Neural cell (in vitro differentiated cells): ENCODE measurements around the gene SMPD2. TPM values are rescaled to one million over a fixed set of nuclear protein-coding genes. Genes with fewer than 3 reads are reported as not detected.

Experiments used
- H2AFZ ChIP-seq: fragments of 200-600, 300-800 bp; sonication (generic), shearing (Covaris generic); 2 replicates; pipeline ENCODE4 v1.6.0; 2014; ENCODE audit warnings: low read depth, mild to moderate bottlenecking, antibody characterized with exemption, low read length, moderate library complexity
- H3F3A ChIP-seq: fragments of 200-600 bp; shearing (Covaris generic); 2 replicates; pipeline ENCODE4 v1.6.1; 2016; ENCODE audit warnings: mild to moderate bottlenecking, moderate library complexity, mixed read lengths, antibody characterized with exemption, low read length; ENCODE audit not compliant: insufficient read depth, poor library complexity, severe bottlenecking
- H3K27ac ChIP-seq: fragments of 200-600, 300-800 bp; sonication (generic), shearing (Covaris generic); 2 replicates; pipeline ENCODE4 v1.5.1; 2014; ENCODE audit warnings: mild to moderate bottlenecking, low read length, moderate library complexity
- H3K27me3 ChIP-seq: fragments of 300-800, 200-600 bp; sonication (generic), shearing (Covaris generic); 2 replicates; pipeline ENCODE4 v1.6.0; 2014; ENCODE audit warnings: mild to moderate bottlenecking, low read depth, low read length, moderate library complexity; ENCODE audit not compliant: insufficient read depth
- H3K36me3 ChIP-seq: fragments of 300-800, 200-600 bp; sonication (generic), shearing (Covaris generic); 2 replicates; pipeline ENCODE4 v1.5.1; 2014; ENCODE audit warnings: mild to moderate bottlenecking, antibody characterized with exemption, low read length, moderate library complexity; ENCODE audit not compliant: insufficient read depth
- H3K4me2 ChIP-seq: fragments of 300-800, 200-600 bp; sonication (generic), shearing (Covaris generic); 2 replicates; pipeline ENCODE4 v1.6.0; 2014; ENCODE audit warnings: mild to moderate bottlenecking, low read length
- H3K4me3 ChIP-seq: fragments of 300-800, 200-600 bp; sonication (generic), shearing (Covaris generic); 2 replicates; pipeline ENCODE4 v1.5.1; 2014; ENCODE audit warnings: mild to moderate bottlenecking, low read length, moderate library complexity
- H3K79me2 ChIP-seq: fragments of 200-600 bp; shearing (Covaris generic); replicated peaks from 2 replicates; pipeline ENCODE4 v1.6.0; 2014; ENCODE audit warnings: mild to moderate bottlenecking, low read length, moderate library complexity; ENCODE audit not compliant: insufficient read depth
- H3K9ac ChIP-seq: fragments of 300-800, 200-600 bp; sonication (generic), shearing (Covaris generic); 2 replicates; pipeline ENCODE4 v1.6.1; 2016; ENCODE audit warnings: mild to moderate bottlenecking, low read length, mixed read lengths
- H3K9me2 ChIP-seq: fragments of 200-600 bp; shearing (Covaris generic); 2 replicates; pipeline ENCODE4 v1.6.1; 2016; ENCODE audit warnings: mild to moderate bottlenecking, low read length, mixed read lengths; ENCODE audit not compliant: insufficient read depth
- H3K9me3 ChIP-seq: fragments of 200-600, 300-800 bp; sonication (generic), shearing (Covaris generic); 2 replicates; pipeline ENCODE4 v1.6.1; 2016; ENCODE audit warnings: mild to moderate bottlenecking, mixed run types, low read length, moderate library complexity, mixed read lengths
- H4K20me1 ChIP-seq: fragments of 200-600 bp; shearing (Covaris generic); 2 replicates; pipeline ENCODE4 v1.6.1; 2016; ENCODE audit warnings: mild to moderate bottlenecking, mixed run types; ENCODE audit not compliant: insufficient read depth
- EP300 ChIP-seq: fragments of 450-650 bp; conservative IDR thresholded peaks from 2 replicates; pipeline ENCODE4 v1.6.1; 2014; ENCODE audit warnings: antibody characterized with exemption, mild to moderate bottlenecking, moderate library complexity; ENCODE audit not compliant: poor library complexity, severe bottlenecking
- EZH2 ChIP-seq: fragments of 200-600, 300-800 bp; shearing (Covaris generic), sonication (generic); IDR thresholded peaks from 2 replicates; pipeline ENCODE4 v1.6.1; 2014; ENCODE audit warnings: antibody characterized with exemption, low read length, borderline replicate concordance, mild to moderate bottlenecking; ENCODE audit not compliant: insufficient read depth, poor library complexity, severe bottlenecking
- MXI1 ChIP-seq: fragments of 450-650 bp; conservative IDR thresholded peaks from 2 replicates; pipeline ENCODE4 v1.6.1; 2014; ENCODE audit warnings: antibody characterized with exemption, mild to moderate bottlenecking; ENCODE audit not compliant: poor library complexity, severe bottlenecking
- POLR2AphosphoS5 ChIP-seq: IDR thresholded peaks from 2 replicates; pipeline ENCODE4 v1.6.1; 2012
- RAD21 ChIP-seq: fragments of 450-650 bp; conservative IDR thresholded peaks from 2 replicates; pipeline ENCODE4 v1.6.1; 2014; ENCODE audit warnings: antibody characterized with exemption, mild to moderate bottlenecking, moderate library complexity
- SMC3 ChIP-seq: fragments of 450-650 bp; conservative IDR thresholded peaks from 2 replicates; pipeline ENCODE4 v1.6.1; 2014; ENCODE audit warnings: antibody characterized with exemption, mild to moderate bottlenecking, moderate library complexity; ENCODE audit not compliant: poor library complexity
- TAF1 ChIP-seq: IDR thresholded peaks from 2 replicates; pipeline ENCODE4 v1.6.1; 2012; ENCODE audit warnings: low read depth
- polyA plus RNA-seq: library from polyadenylated mRNA; depleted of rRNA; stranded (reverse); fragments of >200 nt; gene quantifications from 2 replicates; pipeline ENCODE4 v1.2.3, GENCODE V29; 2014
- TF ChIP-seq, protein P1 (sequence below): fragments of 450-650 bp; IDR thresholded peaks from 2 replicates; pipeline ENCODE4 v1.5.1; 2014; ENCODE audit warnings: antibody characterized with exemption, mild to moderate bottlenecking, moderate library complexity; ENCODE audit not compliant: poor library complexity, severe bottlenecking
- TF ChIP-seq, protein P2 (sequence below): IDR thresholded peaks from 2 replicates; pipeline ENCODE4 v1.6.1; 2012; ENCODE audit warnings: borderline replicate concordance

Gene SMPD2
- polyA plus RNA-seq, 1 donor from 2014 or later, result 8.0 TPM

DNA sequence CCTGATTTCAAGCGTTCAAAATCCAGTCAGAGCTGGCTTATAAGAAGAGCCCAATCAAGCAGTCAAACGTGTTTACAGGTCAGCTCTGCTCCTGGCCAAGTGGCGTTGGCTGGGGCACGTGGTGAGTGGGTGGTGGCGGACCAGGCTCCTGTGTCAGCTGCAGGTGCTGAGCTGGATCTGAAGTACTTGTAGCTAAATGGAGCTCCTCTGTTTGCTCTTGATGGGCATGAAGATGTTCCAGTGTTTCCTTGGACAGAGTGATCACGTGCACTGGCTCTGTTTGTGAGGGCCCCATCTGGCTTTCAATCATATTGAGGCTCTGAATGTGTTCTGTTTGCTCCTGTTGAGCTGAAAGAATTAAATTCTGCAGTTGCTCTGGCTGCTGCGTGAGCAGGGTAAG lies 25.2 kb downstream of the SMPD2 start:
- Histone ChIP-seq H2AFZ (no peak overlapping the region), H3K9me2 (no peaks in the 10 kb centered on the region), H3K9me3 (no peaks in the 10 kb centered on the region), H4K20me1 (peaks cover 2% of the 10 kb centered on the region), H3K27ac (no peak overlapping the region), H3F3A (no peaks in the 10 kb centered on the region), H3K36me3 (peaks cover 12% of the 10 kb centered on the region), H3K4me3 (no peak overlapping the region), H3K27me3 (no peaks in the 10 kb centered on the region), H3K9ac (no peak overlapping the region), H3K4me2 (no peak overlapping the region), H3K79me2 (no peaks in the 10 kb centered on the region)
- TF ChIP-seq EZH2, result no peak
- no peak for TF ChIP-seq EP300

DNA sequence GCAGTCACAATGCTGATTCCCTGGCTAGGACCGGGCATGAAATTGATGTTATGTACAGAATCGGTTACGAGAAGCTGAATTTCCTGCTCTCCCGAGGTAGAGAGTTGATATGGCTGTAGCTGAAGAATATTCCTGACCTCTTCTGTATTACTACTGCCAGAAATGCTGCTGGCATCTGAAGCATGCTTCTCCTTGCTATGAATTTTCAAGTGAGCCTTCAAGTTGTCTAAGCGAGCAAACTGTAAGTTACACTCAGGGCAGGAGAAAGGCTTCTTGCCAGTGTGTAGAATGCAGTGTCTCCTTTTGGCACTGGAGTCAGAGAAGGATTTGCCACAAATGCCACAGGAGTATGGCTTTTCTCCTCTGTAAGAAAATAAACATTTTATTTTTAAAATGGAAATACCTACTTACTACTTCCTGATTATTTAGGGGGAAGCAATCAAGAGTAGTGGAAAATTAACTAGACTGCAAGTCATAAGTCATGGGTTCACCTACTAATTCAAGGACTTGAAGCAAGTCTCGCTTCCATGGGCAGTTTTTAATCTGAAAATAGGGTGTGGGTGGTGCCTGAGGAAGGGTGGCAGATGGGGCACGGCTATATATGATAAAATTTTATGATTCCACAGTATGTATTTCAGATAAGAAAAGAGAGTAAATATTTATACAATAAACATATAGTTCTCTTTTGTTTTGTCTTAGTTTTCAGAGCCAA lies 25.8 kb downstream of the SMPD2 start:
- Histone ChIP-seq H3K9ac (no peak overlapping the region), H3K4me3 (no peak overlapping the region), H3K9me2 (no peaks in the 10 kb centered on the region), H3K79me2 (no peaks in the 10 kb centered on the region), H3K27ac (no peak overlapping the region), H3K4me2 (no peak overlapping the region), H3K9me3 (no peaks in the 10 kb centered on the region), H3K36me3 (peaks cover 12% of the 10 kb centered on the region), H2AFZ (no peak overlapping the region), H3K27me3 (no peaks in the 10 kb centered on the region), H4K20me1 (peaks cover 2% of the 10 kb centered on the region), H3F3A (no peaks in the 10 kb centered on the region)
- TF ChIP-seq MXI1, result no peak
- TF ChIP-seq TAF1, result no peak
- no peak for TF ChIP-seq RAD21
- TF ChIP-seq EP300, result no peak
- no peak for TF ChIP-seq SMC3
- TF ChIP-seq POLR2AphosphoS5, result no peak
- no peak for TF ChIP-seq EZH2
- TF ChIP-seq, protein P1, sequence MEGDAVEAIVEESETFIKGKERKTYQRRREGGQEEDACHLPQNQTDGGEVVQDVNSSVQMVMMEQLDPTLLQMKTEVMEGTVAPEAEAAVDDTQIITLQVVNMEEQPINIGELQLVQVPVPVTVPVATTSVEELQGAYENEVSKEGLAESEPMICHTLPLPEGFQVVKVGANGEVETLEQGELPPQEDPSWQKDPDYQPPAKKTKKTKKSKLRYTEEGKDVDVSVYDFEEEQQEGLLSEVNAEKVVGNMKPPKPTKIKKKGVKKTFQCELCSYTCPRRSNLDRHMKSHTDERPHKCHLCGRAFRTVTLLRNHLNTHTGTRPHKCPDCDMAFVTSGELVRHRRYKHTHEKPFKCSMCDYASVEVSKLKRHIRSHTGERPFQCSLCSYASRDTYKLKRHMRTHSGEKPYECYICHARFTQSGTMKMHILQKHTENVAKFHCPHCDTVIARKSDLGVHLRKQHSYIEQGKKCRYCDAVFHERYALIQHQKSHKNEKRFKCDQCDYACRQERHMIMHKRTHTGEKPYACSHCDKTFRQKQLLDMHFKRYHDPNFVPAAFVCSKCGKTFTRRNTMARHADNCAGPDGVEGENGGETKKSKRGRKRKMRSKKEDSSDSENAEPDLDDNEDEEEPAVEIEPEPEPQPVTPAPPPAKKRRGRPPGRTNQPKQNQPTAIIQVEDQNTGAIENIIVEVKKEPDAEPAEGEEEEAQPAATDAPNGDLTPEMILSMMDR, result no peak
- TF ChIP-seq, protein P2, sequence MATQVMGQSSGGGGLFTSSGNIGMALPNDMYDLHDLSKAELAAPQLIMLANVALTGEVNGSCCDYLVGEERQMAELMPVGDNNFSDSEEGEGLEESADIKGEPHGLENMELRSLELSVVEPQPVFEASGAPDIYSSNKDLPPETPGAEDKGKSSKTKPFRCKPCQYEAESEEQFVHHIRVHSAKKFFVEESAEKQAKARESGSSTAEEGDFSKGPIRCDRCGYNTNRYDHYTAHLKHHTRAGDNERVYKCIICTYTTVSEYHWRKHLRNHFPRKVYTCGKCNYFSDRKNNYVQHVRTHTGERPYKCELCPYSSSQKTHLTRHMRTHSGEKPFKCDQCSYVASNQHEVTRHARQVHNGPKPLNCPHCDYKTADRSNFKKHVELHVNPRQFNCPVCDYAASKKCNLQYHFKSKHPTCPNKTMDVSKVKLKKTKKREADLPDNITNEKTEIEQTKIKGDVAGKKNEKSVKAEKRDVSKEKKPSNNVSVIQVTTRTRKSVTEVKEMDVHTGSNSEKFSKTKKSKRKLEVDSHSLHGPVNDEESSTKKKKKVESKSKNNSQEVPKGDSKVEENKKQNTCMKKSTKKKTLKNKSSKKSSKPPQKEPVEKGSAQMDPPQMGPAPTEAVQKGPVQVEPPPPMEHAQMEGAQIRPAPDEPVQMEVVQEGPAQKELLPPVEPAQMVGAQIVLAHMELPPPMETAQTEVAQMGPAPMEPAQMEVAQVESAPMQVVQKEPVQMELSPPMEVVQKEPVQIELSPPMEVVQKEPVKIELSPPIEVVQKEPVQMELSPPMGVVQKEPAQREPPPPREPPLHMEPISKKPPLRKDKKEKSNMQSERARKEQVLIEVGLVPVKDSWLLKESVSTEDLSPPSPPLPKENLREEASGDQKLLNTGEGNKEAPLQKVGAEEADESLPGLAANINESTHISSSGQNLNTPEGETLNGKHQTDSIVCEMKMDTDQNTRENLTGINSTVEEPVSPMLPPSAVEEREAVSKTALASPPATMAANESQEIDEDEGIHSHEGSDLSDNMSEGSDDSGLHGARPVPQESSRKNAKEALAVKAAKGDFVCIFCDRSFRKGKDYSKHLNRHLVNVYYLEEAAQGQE, result no peak
